PFSK-1 (cell line): ENCODE results near the gene HTT.

ENCODE experiments used
- FOXP2 ChIP-seq: optimal IDR thresholded peaks from 2 replicates; pipeline ENCODE3; 2011; ENCODE audit warnings: borderline replicate concordance, control low read depth, inconsistent platforms; ENCODE audit not compliant: insufficient read depth; ENCODE audit errors: extremely low read length, extremely low read depth
- POLR2AphosphoS5 ChIP-seq: IDR thresholded peaks from 2 replicates; pipeline ENCODE4 v1.6.1; 2012; ENCODE audit warnings: low read depth, mild to moderate bottlenecking, control low read depth, low read length, moderate library complexity
- REST ChIP-seq, 2 experiments: IDR thresholded peaks; 2 replicates each; pipeline versions ENCODE4 v1.6.1 to v1.8.0; 2011 to 2012; ENCODE audit warnings: low read depth in 2 of 2, low read length in 2 of 2, control low read depth in 1 of 2, inconsistent platforms in 1 of 2, mild to moderate bottlenecking in 1 of 2, moderate library complexity in 1 of 2; ENCODE audit not compliant: insufficient read depth in 1 of 2
- SIN3A ChIP-seq: IDR thresholded peaks from 2 replicates; pipeline ENCODE4 v1.6.1; 2012; ENCODE audit warnings: mild to moderate bottlenecking, low read length, moderate library complexity, borderline replicate concordance; ENCODE audit not compliant: insufficient read depth
- TAF1 ChIP-seq: IDR thresholded peaks from 2 replicates; pipeline ENCODE4 v1.6.1; 2012; ENCODE audit warnings: low read length, control low read depth, borderline replicate concordance; ENCODE audit not compliant: insufficient read depth

HTT gene

GRCh38 chr4:3250956-3251690 lies 176.6 kb downstream of the HTT start:
- no peak for TF ChIP-seq REST (IDR thresholded peaks at IDR 0.05; ENCODE audit: insufficient read depth in 1 of 2, low read depth in 2 of 2, low read length in 2 of 2)
- no peak for TF ChIP-seq SIN3A
- TF ChIP-seq POLR2AphosphoS5, result no peak
- no peak for TF ChIP-seq FOXP2
- no peak for TF ChIP-seq TAF1

- TF ChIP-seq POLR2AphosphoS5, result no peak
- TF ChIP-seq REST (IDR thresholded peaks at IDR 0.05; ENCODE audit: insufficient read depth in 1 of 2, low read depth in 2 of 2, low read length in 2 of 2), result no peak
Measured at GRCh38 chr4:3251691-3252479, 177.4 kb downstream of the HTT start.

- TF ChIP-seq REST (IDR thresholded peaks at IDR 0.05; ENCODE audit: insufficient read depth in 1 of 2, low read depth in 2 of 2, low read length in 2 of 2) (no peak), POLR2AphosphoS5 (no peak), TAF1 (no peak), FOXP2 (no peak), SIN3A (no peak)
Measured at GRCh38 chr4:3252480-3252828, 178.0 kb downstream of the HTT start.

- TF ChIP-seq FOXP2 (no peak), TAF1 (no peak), POLR2AphosphoS5 (no peak), SIN3A (no peak), REST (IDR thresholded peaks at IDR 0.05; ENCODE audit: insufficient read depth in 1 of 2, low read depth in 2 of 2, low read length in 2 of 2) (no peak)
Measured at GRCh38 chr4:3252831-3253641, 178.6 kb downstream of the HTT start.
